GM12873 (cell line): Measurements from ENCODE around the gene CCR5AS.

Experiments used
- TF ChIP-seq, protein P1 (sequence below): IDR thresholded peaks from 2 replicates; pipeline ENCODE4 v1.5.1; 2012; ENCODE audit warnings: low read depth, mild to moderate bottlenecking, moderate library complexity, low read length, control low read depth; ENCODE audit not compliant: insufficient read depth; ENCODE audit errors: missing control alignments

Gene CCR5AS

DNA sequence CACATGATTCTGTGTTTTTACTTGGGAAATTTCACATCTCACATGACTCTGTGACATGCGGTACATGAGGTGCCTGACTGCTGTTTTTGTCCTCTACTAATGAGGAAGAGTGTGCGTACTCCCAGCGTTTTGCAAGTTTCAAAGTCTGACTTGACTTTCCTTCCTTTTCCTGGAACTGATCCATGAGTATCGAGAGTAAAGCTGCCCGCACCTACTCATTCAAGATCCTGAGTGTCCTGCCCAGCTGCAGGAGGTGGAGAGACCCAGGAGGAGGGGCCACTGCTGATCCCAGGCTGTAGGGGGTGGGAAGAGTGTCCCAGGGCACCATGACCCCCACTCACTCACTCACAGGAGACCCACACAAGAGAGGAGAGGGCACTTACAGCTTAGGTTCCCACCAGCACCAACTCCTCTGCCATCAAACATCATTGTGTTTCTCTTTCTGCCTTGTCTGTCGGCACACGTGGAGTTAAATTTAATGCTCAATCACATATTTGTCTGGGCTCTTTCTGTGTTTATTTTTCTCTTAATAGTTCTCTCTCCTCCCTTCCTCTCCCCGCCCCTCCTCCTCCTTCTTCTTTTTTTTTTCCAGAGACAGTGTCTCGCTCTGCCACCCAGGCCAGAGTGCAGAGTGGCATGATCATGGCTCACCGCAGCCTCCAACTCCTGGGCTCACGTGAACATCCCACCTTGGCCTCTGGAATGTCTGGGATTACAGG lies 1.4 kb downstream of the CCR5AS start:
- TF ChIP-seq, protein P1, sequence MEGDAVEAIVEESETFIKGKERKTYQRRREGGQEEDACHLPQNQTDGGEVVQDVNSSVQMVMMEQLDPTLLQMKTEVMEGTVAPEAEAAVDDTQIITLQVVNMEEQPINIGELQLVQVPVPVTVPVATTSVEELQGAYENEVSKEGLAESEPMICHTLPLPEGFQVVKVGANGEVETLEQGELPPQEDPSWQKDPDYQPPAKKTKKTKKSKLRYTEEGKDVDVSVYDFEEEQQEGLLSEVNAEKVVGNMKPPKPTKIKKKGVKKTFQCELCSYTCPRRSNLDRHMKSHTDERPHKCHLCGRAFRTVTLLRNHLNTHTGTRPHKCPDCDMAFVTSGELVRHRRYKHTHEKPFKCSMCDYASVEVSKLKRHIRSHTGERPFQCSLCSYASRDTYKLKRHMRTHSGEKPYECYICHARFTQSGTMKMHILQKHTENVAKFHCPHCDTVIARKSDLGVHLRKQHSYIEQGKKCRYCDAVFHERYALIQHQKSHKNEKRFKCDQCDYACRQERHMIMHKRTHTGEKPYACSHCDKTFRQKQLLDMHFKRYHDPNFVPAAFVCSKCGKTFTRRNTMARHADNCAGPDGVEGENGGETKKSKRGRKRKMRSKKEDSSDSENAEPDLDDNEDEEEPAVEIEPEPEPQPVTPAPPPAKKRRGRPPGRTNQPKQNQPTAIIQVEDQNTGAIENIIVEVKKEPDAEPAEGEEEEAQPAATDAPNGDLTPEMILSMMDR = no peak

DNA sequence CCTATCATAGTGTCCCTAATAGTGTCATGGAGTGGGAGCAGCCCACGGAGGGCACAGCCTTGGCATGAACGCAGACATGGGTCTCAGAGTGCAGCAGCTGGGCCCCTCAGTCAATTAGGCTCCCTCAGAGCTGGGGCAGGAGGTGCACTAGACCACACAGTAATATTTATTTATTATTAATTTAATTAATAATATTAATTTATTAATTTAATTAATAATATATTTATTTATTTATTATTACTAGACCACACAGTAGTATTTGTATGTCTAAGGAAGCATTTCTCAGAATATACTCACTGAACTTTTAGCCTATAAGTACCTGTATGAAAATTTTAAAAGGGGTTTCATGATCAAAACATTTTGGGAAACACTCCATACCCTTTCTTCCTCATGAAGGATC lies 5.3 kb downstream of the CCR5AS start:
- TF ChIP-seq, protein P1 = no peak

GRCh38 chr3:46400846-46401245 lies 6.0 kb downstream of the CCR5AS start:
- TF ChIP-seq, protein P1 = no peak

GRCh38 chr3:46400000-46400734 lies 6.7 kb downstream of the CCR5AS start:
- TF ChIP-seq, protein P1 = no peak

- TF ChIP-seq, protein P1 = no peak
These were observed 7.3 kb downstream of the CCR5AS start for GRCh38 chr3:46399557-46399956.

DNA sequence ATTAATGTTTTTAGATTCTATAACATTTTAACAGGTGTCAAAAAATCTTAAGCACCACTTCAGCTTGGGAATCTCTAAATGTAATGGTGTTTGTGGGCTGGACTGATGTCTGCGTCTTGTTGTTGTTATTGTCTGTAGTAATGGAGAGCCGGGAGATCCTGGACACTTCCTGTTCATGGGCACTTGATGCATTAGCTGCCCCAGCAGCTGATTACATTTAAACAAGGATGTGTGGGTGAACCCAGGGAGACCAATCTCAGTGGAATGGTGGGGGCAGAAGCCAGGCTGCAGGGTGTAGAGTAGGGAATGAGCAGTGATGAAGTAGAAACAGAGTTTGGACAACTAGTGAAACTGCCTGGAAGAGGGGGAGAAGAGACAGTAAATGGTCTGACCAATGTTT lies 7.8 kb downstream of the CCR5AS start:
- TF ChIP-seq, protein P1 = no peak

DNA sequence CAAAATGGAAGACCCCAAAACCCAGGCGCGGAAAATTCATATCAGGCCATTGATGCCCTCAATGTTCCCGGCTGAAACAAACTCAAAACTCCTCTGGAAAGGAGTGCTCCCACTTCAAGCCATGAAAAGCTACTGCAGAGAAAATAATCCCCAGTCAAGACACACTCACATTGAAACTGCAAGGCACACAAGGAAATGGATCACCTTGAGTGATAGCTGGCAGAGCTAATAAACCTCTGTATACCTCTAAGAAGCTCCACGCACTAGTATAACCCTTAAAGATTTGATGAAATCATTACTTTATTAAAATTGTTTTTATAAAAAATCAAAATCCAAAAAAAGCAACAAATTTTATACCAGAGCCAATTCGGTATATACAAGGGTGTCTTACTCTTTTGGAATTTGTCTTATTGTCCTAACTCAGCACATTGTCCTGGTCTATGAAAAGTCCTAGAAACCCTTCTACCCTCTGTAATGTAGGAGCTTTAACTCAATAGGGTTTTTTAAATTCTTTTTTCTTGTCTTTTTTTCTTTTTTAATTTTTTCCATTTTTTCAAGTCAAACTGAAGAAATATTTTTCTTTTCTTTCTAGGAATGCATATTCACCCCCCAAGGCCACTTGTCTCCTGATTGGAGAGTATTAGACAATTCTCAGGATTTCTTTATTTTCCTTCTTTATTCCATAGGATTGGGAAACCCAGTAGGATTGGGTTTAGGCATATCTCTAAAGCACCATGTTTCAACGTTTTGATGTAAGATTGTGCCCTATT lies 8.5 kb downstream of the CCR5AS start:
- TF ChIP-seq, protein P1 = no peak
